ENCODE results near the gene CRMP1.
A peak's percentile ranks its signal among the peaks of the same experiment; 100 is the strongest.
"Not testable (repeated sequence)": the region's sequence is repeated elsewhere in the genome, so short reads cannot be mapped to it uniquely, and the experiment has no call there.

CRMP1 gene

GRCh38 chr4:5856362-5856761 lies 36.5 kb downstream of the CRMP1 start:
- H3K4me3 ChIP-seq (ENCODE audit: low read depth, low read length); H3K4me1 ChIP-seq (ENCODE audit: control insufficient read depth, insufficient read depth, low read length, unreplicated experiment); H2AFZ ChIP-seq (ENCODE audit: low read length, unreplicated experiment); H3K79me2 ChIP-seq (ENCODE audit: control insufficient read depth, insufficient read depth, low read length, unreplicated experiment); H3K36me3 ChIP-seq (ENCODE audit: insufficient read depth, low read length); H3K27ac ChIP-seq (ENCODE audit: low read depth, low read length): not testable (repeated sequence)
- peaks cover 69% of the 10 kb centered on the region for H3K27me3 ChIP-seq (ENCODE audit: insufficient read depth, low read length)

GRCh38 chr4:5854929-5855328 lies 38.0 kb downstream of the CRMP1 start:
- Histone ChIP-seq H3K4me3 (ENCODE audit: low read depth, low read length) (no peak overlapping the region), H3K27me3 (ENCODE audit: insufficient read depth, low read length) (peaks cover 72% of the 10 kb centered on the region), H2AFZ (ENCODE audit: low read length, unreplicated experiment) (no peak overlapping the region), H3K27ac (ENCODE audit: low read depth, low read length) (no peak overlapping the region), H3K79me2 (ENCODE audit: control insufficient read depth, insufficient read depth, low read length, unreplicated experiment) (no peaks in the 10 kb centered on the region), H3K4me1 (ENCODE audit: control insufficient read depth, insufficient read depth, low read length, unreplicated experiment) (no peaks in the 10 kb centered on the region), H3K36me3 (ENCODE audit: insufficient read depth, low read length) (no peaks in the 10 kb centered on the region)

GRCh38 chr4:5852523-5853202 lies 40.2 kb downstream of the CRMP1 start:
- no peaks in the 10 kb centered on the region for H3K36me3 ChIP-seq (ENCODE audit: insufficient read depth, low read length)

GRCh38 chr4:5851637-5852301 lies 41.1 kb downstream of the CRMP1 start:
- H3K27me3 ChIP-seq (ENCODE audit: insufficient read depth, low read length), result peaks cover 84% of the 10 kb centered on the region
- H3K36me3 ChIP-seq (ENCODE audit: insufficient read depth, low read length), result no peaks in the 10 kb centered on the region
- no peak overlapping the region for H3K27ac ChIP-seq (ENCODE audit: low read depth, low read length)
- H2AFZ ChIP-seq (ENCODE audit: low read length, unreplicated experiment), result no peak overlapping the region
- H3K79me2 ChIP-seq (ENCODE audit: control insufficient read depth, insufficient read depth, low read length, unreplicated experiment), result no peaks in the 10 kb centered on the region
- no peaks in the 10 kb centered on the region for H3K4me1 ChIP-seq (ENCODE audit: control insufficient read depth, insufficient read depth, low read length, unreplicated experiment)
- H3K4me3 ChIP-seq (ENCODE audit: low read depth, low read length), result no peak overlapping the region

More at GRCh38 chr4:5852523-5853202, 40.2 kb downstream of the CRMP1 start:
- Histone ChIP-seq H3K27ac (ENCODE audit: low read depth, low read length) (no peak overlapping the region), H3K27me3 (ENCODE audit: insufficient read depth, low read length) (peaks cover 79% of the 10 kb centered on the region), H3K4me3 (ENCODE audit: low read depth, low read length) (no peak overlapping the region), H3K4me1 (ENCODE audit: control insufficient read depth, insufficient read depth, low read length, unreplicated experiment) (no peaks in the 10 kb centered on the region), H2AFZ (ENCODE audit: low read length, unreplicated experiment) (no peak overlapping the region), H3K79me2 (ENCODE audit: control insufficient read depth, insufficient read depth, low read length, unreplicated experiment) (no peaks in the 10 kb centered on the region)

GRCh38 chr4:5845035-5845905 lies 47.6 kb downstream of the CRMP1 start:
- no peak overlapping the region for H3K4me3 ChIP-seq (ENCODE audit: low read depth, low read length)
- H3K79me2 ChIP-seq (ENCODE audit: control insufficient read depth, insufficient read depth, low read length, unreplicated experiment), result no peaks in the 10 kb centered on the region
- H3K36me3 ChIP-seq (ENCODE audit: insufficient read depth, low read length), result no peaks in the 10 kb centered on the region
- H3K4me1 ChIP-seq (ENCODE audit: control insufficient read depth, insufficient read depth, low read length, unreplicated experiment), result no peaks in the 10 kb centered on the region
- peaks cover 63% of the 10 kb centered on the region for H3K27me3 ChIP-seq (ENCODE audit: insufficient read depth, low read length)
- no peak overlapping the region for H3K27ac ChIP-seq (ENCODE audit: low read depth, low read length)
- H2AFZ ChIP-seq (ENCODE audit: low read length, unreplicated experiment), result no peak overlapping the region

GRCh38 chr4:5843573-5844530 lies 49.0 kb downstream of the CRMP1 start:
- H2AFZ ChIP-seq (ENCODE audit: low read length, unreplicated experiment), result no peak overlapping the region
- H3K27me3 ChIP-seq (ENCODE audit: insufficient read depth, low read length), result peaks cover 56% of the 10 kb centered on the region
- H3K4me1 ChIP-seq (ENCODE audit: control insufficient read depth, insufficient read depth, low read length, unreplicated experiment), result peaks cover 4% of the 10 kb centered on the region
- H3K4me3 ChIP-seq (ENCODE audit: low read depth, low read length), result no peak overlapping the region
- no peaks in the 10 kb centered on the region for H3K79me2 ChIP-seq (ENCODE audit: control insufficient read depth, insufficient read depth, low read length, unreplicated experiment)
- no peak overlapping the region for H3K27ac ChIP-seq (ENCODE audit: low read depth, low read length)
- no peaks in the 10 kb centered on the region for H3K36me3 ChIP-seq (ENCODE audit: insufficient read depth, low read length)

GRCh38 chr4:5842456-5842855 lies 50.4 kb downstream of the CRMP1 start:
- H3K27ac ChIP-seq (ENCODE audit: low read depth, low read length), result no peak overlapping the region
- H3K27me3 ChIP-seq (ENCODE audit: insufficient read depth, low read length), result peaks cover 50% of the 10 kb centered on the region
- H3K4me3 ChIP-seq (ENCODE audit: low read depth, low read length), result no peak overlapping the region
- H3K4me1 ChIP-seq (ENCODE audit: control insufficient read depth, insufficient read depth, low read length, unreplicated experiment), result peaks cover 4% of the 10 kb centered on the region
- H2AFZ ChIP-seq (ENCODE audit: low read length, unreplicated experiment), result no peak overlapping the region
- no peaks in the 10 kb centered on the region for H3K36me3 ChIP-seq (ENCODE audit: insufficient read depth, low read length)
- no peaks in the 10 kb centered on the region for H3K79me2 ChIP-seq (ENCODE audit: control insufficient read depth, insufficient read depth, low read length, unreplicated experiment)

GRCh38 chr4:5839751-5840674 lies 52.9 kb downstream of the CRMP1 start:
- Histone ChIP-seq H3K36me3 (ENCODE audit: insufficient read depth, low read length) (no peaks in the 10 kb centered on the region), H3K79me2 (ENCODE audit: control insufficient read depth, insufficient read depth, low read length, unreplicated experiment) (no peaks in the 10 kb centered on the region), H3K4me1 (ENCODE audit: control insufficient read depth, insufficient read depth, low read length, unreplicated experiment) (peaks cover 4% of the 10 kb centered on the region), H3K4me3 (ENCODE audit: low read depth, low read length) (peak overlapping the region; percentile 14; the same call in 1 of the 2 replicates), H2AFZ (ENCODE audit: low read length, unreplicated experiment) (peak overlapping the region; percentile 48), H3K27me3 (ENCODE audit: insufficient read depth, low read length) (peaks cover 34% of the 10 kb centered on the region), H3K27ac (ENCODE audit: low read depth, low read length) (no peak overlapping the region)

- no peaks in the 10 kb centered on the region for H3K79me2 ChIP-seq (ENCODE audit: control insufficient read depth, insufficient read depth, low read length, unreplicated experiment)
- H3K27me3 ChIP-seq (ENCODE audit: insufficient read depth, low read length), result peaks cover 27% of the 10 kb centered on the region
- H3K4me3 ChIP-seq (ENCODE audit: low read depth, low read length), result 0 out of 2 replicates have a peak overlapping the region, but pooled peaks have one; percentile 14
- H3K4me1 ChIP-seq (ENCODE audit: control insufficient read depth, insufficient read depth, low read length, unreplicated experiment), result peaks cover 4% of the 10 kb centered on the region
- peak overlapping the region; percentile 48 for H2AFZ ChIP-seq (ENCODE audit: low read length, unreplicated experiment)
- no peak overlapping the region for H3K27ac ChIP-seq (ENCODE audit: low read depth, low read length)
- no peaks in the 10 kb centered on the region for H3K36me3 ChIP-seq (ENCODE audit: insufficient read depth, low read length)
Observed at GRCh38 chr4:5839332-5839731, 53.6 kb downstream of the CRMP1 start.
